GM21526 (cell line): Measurements from ENCODE around the gene TECPR1.

Experiments used
- ATAC-seq: cut with Tn5 transposase; IDR thresholded peaks from one replicate; pipeline ENCODE4 v1.9.1; 2021; ENCODE audit warnings: moderate library complexity; ENCODE audit not compliant: unreplicated experiment, low FRiP score

TECPR1 gene, protein sequence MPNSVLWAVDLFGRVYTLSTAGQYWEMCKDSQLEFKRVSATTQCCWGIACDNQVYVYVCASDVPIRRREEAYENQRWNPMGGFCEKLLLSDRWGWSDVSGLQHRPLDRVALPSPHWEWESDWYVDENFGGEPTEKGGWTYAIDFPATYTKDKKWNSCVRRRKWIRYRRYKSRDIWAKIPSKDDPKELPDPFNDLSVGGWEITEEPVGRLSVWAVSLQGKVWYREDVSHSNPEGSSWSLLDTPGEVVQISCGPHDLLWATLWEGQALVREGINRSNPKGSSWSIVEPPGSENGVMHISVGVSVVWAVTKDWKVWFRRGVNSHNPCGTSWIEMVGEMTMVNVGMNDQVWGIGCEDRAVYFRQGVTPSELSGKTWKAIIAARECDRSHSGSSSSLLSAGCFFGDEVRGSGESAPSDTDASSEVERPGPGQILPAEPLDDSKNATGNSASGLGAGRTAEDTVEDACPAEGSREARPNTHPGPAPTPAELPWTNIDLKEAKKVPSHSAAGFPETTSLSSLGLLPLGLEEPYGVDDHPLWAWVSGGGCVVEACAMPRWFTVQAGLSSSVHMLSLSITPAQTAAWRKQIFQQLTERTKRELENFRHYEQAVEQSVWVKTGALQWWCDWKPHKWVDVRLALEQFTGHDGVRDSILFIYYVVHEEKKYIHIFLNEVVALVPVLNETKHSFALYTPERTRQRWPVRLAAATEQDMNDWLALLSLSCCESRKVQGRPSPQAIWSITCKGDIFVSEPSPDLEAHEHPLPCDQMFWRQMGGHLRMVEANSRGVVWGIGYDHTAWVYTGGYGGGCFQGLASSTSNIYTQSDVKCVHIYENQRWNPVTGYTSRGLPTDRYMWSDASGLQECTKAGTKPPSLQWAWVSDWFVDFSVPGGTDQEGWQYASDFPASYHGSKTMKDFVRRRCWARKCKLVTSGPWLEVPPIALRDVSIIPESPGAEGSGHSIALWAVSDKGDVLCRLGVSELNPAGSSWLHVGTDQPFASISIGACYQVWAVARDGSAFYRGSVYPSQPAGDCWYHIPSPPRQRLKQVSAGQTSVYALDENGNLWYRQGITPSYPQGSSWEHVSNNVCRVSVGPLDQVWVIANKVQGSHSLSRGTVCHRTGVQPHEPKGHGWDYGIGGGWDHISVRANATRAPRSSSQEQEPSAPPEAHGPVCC

DNA sequence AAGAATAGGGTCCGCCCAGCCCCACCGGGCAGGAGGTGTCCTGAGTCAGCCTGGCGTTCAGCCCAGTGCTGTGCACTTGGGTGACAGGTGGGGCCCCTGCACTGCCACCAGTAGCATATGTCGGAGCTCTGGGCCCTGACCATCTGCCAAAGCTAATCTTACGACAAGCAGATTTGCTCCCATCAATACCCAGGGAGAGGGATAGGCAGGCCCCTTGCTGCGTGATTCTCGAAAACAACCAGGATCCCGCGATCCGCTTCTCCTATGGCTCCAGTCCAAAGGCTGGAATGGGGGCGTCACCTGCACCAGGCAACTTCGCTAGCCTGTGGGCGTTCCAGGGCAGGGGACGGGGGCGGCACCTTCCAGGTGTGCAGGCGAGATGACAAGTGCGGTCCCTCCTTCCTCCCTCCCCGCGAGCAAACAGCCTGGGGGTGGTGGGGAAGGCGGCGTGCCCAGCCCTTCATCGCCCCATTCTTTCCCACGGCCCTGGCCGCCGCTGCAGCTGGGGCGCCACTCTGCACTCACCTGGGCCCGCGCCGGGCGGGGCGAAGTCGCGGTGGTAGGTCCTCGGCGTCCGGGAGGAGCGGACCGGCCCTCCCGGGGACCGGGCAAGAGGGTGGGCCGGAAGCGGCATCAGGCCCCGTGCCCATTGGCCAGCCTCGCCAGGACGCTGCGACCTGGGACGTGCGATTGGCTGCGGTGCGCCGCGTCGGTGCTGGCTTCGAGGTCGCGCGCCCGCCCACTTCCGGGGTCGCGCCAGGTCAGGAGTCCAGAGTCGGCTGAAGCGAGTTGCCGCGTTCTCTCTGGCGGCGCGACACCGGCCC is at the start of gene TECPR1:
Gene TECPR1 (minus strand): TSS at position 632 of the 824 bp plus-strand sequence. CDS start 6,086 bp downstream, outside the sequence.
- peak; percentile 95 for ATAC-seq

DNA sequence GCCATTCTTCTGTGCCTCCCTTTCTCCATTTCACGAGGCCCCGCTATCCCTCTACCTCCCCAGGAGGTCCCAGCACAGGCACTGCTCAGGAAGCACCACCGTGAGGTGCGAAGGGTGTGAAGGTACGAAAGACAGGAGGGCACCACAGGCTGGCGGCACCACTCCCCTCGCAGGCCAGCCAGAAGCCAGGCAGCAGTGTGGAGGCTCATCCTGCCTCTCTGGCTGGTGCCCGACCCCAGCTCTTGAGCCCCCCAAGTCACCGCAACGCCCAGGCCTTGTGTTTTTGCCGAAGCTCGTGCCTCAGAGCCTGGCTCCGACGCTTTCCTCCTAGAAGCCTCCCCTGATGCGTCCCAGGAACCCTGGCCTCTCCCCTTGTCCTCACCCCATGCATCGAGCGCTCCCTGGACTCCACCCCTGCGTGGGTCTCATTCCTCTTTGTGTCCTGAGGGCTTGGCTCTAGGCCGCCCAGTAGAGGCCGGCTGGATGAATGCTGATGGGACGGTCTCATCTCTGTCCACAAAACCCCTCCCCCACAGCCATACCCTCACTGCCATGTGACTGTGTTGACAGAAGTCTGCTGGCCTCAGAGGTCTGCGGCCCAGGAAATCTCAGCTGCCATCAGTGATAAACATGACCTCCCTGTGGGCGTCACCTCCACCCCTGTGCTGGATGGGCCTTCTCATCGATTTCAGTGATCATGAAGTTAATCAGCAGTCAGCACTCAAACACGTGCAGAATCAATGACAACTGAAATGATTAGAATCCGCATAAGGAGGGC is 48.8 kb upstream of the TECPR1 start:
- ATAC-seq: no peak

DNA sequence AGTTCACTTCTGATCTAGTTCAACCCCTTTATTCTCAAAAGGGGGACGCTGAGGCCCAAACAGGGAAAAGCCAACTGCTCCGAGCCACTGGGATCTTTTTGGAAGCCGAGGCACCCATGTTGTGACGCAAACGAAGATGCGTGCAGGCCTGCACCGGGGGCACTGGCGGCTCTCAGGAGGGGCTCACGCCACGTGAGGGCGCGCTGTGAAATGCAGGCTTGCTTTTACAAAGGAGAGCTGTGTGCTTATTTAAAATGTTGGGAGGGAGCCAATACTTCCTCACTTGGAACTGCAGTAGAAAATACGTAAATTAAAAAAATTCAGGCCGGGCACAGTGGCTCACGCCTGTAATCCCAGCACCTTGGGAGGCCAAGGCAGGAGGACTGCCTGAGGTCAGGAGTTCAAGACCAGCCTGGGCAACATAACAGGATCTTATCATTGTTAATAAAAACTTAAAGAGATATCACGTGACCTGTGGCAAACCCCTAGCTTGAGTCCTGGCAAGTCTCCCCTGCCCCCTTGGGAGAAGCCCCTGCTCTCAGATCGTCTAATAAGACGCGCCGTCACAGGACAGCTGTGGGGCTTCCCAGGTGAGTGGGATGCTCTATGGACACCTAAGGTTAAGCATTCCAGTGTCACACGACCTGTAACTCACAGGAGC is 45.7 kb upstream of the TECPR1 start:
- ATAC-seq: no peak

DNA sequence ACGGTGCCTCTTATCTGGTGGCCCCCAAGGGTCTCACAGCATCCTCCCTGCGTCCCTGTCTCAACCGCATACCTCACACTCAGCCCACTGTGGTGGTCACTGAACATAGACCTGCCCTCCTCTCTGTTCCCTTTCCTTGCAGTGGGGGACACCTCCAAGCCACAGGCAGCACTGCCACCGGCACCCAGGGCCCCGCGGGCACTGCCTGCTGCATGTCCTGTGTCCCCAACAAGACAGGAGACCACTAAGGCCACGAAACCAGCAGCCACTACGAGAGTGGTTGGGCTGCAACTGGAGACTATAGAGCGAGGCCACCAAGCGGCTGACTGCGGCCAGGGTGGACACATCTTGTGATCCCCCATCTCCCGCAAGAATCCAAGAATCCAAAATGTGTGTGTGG is 44.8 kb upstream of the TECPR1 start:
- no peak for ATAC-seq

DNA sequence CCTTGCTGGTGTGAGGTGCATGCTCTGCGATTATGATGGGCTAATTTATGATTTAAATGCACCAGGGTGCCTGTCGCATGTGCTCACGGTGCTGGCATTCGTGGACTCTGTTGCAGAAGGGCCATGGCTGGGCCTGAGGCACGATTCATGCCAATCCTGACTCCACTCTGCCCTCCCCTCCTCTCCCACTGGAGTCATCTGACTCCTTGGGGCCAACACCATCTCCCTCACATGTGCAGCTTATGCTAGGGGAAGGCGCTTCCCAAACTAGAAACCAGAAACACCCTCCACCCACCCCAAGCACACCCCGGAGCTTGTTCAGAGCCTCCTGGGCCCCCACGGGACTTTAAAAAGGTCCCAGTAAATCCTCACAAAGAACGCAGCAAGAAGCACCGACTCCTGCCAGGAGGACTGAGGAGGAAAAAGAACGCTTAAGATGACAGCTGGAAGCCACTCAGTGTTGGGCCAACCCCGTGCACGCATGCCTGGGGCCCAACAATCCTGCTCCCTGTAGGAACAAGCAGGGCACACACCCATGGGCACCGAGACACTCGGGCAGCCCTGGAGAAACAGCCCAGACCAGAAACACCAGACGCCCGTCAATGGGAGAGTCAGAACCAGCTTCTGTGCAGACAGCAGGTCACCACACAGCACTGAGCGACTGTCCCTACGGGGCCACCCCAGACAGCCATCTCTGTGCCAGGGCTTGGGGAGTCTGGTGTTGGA is 43.6 kb upstream of the TECPR1 start:
- ATAC-seq: no peak

DNA sequence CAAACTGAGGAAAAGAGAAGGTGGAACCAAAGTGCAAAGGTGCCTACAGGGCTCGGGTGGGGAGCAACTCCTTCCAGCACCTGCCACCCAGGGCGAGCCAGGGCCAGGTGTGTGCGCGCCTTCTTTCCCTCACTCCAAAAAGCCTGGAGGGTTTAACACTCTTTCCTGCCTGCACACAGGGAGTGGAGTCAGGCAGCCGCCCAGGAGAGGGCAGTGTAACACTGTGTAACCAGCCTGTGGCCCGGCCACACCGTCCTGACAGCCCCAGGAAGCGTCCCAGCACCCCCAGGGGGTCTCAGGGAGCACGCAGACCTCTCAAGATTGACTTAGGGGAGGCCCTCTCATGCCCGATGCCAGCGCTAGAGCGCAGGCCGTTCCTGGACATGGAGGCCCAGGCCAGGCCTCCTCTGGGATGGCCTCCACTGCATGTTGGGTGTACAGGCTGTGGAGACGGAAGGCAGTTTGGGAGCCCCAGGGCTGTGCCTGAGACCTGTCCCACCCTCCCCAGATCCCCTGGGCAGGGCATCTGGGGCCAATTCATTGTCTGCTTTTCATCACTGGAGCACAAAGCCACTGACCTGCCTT is 42.9 kb upstream of the TECPR1 start:
- ATAC-seq: peak; percentile 63

DNA sequence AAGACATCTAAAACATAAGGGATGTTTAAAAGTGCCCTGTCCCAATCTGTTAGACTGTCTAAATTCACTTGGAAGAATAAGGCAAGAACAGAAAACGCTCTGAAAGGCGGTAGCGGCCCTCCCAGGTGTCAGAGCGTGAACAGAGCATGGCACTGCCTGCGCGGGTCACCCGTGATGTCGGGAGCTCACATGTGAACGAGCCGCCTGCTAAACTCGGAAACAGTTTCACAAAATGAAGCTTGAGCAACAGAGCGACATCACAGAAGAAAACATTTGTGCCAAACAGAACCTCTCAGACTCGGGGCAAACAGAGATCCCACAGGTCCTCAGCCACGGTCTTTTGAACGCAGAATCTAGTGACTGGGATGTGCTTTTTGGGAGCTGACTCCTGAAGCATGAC is 42.3 kb upstream of the TECPR1 start:
- ATAC-seq: no peak

DNA sequence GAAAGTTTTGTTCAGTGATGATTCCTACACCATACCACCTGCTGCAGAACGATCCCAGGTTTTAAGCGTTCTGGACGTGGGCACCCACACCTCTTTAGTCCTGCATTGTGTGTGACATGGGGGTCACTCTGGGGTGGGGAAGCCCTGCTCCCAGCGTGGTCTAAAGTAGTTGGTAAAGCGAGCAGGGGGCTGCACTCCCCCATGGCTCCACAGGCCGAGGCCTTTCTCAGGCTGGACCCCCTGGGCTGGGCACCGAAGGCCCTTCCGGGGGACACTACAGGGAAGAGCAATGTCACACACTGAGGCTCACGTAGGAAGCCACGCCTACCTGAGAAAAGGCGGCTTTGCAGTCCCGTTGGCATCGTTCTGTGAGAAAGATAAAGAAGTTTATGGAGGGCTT is 41.7 kb upstream of the TECPR1 start:
- ATAC-seq: no peak

DNA sequence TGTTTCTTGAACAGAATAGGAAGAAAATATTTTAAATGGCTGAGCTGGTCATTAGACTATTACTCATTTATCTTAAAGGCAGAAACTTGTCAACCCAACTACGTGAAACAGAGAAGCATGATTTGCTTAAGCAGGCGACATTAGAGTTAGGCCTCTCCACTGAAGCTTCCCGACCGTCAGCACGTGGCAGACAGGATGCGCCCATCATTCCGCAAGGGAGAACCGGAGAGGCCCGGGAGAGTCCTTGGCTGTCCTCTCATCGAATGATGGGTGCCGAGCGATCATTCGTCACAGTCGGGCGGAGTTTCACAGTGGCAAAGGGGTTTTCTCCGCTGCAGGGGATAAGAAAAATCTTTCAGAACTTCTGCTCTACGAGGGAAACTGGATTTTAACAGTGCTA is 41.2 kb upstream of the TECPR1 start:
- ATAC-seq: no peak

DNA sequence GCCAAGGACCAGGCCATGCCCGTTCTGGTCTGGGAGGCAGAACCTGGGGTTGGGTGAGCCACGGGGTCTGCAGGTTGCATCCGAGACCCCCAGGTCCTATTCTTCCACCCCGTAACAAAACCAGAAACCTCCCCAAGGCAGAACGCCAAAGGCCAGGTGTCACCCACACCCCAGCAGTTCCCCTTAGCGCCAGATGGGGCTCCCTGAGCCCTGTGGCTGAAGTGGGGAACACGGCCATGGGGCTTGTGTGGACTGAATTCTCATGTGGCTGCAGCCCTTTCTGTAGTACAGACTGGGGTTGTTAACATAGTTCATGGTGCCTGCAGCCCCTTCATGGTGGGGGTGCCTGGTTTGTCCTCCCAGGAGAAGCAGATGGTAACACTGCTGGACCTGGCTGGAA is 39.7 kb upstream of the TECPR1 start:
- no peak for ATAC-seq

DNA sequence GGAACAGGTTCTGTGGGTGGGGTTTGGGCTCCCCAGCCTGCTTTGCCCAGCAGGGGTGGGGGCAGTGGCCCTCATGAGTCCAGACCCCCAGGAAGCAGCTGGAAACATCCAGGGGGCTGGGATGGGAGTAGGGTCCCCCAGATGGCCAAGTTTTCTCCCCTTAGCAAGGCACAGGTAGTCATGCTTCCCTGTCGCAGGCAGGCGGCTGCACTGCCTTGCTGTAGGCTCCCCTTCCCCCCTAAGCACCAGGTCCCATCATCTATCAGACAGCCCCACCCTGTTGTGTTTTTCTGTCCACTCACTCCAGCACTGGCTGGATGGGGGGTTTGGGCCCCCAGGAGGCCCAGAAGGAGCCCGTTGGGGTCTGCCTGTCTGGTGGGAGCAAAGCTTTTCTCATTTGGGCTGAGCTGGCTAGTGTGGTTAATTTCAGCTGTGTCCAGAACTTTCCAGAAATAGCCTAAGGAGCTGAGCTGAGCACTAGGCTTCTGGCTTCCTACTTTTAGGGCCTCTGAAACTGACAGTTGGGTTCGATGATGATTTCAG is 37.4 kb upstream of the TECPR1 start:
- ATAC-seq: no peak

DNA sequence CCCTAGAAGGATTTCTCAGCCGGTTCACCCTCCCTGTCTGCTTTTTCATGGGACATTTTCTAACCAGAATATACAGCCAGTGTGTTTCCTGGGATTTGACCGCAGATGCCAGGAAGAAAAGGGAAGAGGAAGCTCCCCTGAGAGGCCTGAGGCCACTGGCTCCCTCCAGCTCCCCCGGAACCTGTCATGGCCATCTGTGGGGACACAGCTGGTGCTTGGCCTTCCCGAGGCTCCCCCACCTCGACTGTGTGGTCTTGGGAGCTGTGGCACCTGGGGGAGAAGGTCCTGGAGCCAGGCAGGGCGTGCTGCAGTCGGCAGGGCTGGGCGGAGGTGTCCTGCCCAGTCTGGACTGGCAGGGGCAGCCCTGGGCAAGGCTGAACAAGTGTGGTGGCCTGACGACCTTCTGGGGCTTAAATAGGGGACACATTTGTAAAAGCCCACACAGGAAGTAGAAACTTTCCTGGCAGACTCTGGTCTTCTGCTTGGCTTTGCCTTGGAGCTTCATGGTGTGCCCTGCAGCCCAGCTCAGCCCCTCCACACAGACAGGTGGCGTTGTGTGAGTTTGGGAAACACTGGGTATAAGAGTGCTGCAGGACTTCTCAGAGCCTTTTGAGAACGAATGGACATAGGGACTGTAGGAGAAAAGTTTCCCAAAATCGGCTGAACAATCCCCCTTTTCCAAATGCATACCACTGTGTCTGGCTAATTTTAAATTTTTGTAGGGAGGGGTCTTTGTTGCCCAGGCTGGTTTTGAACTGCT is 36.2 kb upstream of the TECPR1 start:
- ATAC-seq: no peak

DNA sequence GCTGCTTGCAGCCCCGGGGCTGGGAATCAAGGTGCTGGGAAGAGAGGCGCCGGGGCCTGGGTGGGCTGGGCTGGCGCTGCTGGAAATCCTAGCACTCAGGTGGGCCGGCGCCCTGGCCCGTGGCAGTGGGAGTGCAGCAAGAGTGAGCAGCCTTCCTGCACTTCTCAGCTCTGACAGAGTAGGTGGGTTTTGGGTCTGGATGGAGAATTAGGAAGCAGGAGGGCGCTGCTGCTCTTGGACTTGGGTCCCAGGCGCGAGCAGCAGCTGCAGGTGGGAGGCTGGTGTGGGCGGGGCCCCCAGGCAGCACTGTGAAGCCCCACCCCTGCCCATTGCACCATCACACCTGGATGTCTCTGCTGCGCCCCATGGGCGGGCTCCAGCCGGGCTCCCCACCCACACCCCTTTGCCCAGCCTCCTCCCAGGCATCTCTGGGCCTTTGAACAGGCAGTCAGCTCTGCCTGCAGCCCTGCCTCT is 35.5 kb upstream of the TECPR1 start:
- ATAC-seq: no peak

DNA sequence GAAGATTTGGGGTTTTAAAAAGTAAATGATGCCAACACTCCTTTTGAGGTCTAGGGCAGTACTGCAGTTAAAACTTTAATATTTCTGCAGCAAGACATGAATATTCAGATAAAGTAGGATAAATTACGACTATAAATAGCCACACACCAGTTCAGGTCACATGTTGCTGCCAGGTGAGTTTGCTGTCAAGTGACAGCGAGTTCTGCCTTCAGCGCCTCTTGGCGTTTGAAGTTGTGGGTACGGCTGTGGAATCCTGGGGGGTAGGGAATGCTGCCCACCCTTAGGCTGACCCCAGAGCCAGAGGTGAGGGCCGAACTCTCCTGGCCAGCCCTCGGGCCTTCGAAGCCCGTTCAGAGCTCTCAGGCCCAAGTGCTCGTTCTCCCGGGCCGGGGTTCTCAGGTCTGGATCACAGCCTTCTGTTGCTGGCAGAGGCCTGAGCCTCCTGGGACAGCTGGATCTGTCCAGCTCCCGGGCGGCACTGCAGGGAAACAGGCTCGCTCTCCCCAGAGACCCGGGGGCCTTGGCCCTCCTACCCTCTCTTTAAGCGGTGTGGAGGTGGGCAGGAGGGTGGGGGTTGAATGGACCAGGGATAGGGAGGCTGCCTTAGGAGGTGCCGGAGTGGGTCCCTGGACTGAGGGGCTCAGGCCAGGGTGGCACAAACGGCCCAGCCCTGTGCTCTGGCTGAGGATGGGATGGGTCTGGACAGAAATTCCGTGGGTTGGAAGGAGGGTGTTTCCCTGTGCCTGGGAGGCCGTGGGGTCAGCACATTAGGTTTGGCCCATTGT is 34.9 kb upstream of the TECPR1 start:
- no peak for ATAC-seq

DNA sequence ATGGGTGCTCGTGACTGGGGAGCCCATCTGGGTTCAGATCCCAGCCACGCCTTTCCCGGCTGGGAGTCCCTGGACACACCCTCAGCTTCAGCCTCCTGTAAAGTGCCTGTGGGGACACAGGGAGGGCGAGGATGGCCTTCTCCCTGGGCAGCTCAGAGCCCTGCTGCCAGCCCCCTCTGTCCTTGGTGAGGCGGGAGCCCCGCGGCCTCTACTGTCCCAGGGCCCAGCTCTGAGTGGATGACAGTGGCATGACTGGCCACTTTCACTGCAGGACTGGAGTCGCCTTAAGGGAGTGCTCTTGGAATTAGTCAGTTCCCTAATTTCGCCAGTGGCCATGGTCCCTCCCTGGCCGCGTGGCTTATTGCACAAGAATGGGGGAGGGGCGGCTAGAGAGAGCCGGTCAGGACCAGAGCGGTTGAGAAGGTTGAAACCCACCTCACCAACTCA is 34.1 kb upstream of the TECPR1 start:
- no peak for ATAC-seq
